ENCODE data around the gene RHOB. TPM values are rescaled to one million over a fixed set of nuclear protein-coding genes. Genes with fewer than 3 reads are reported as not detected.

Gene RHOB
- total RNA-seq, 4 donors from 2014 or later, result 242 to 1,280 (median 486) TPM

GRCh38 chr2:20472569-20472968 is 25.7 kb downstream of the RHOB start:
- Histone ChIP-seq H3K4me1 (no peaks in the 10 kb centered on the region), H3K27ac (no peak overlapping the region), H3K4me3 (no peak overlapping the region), H3K27me3 (no peaks in the 10 kb centered on the region), H3K9me3 (no peaks in the 10 kb centered on the region), H3K36me3 (no peaks in the 10 kb centered on the region)
- intact Hi-C loops (cut with DNase I; ENCODE audit: low total_unique reads), result no loop called here
- TF ChIP-seq CTCF (IDR thresholded peaks at IDR 0.05) (no peak), POLR2A (IDR thresholded peaks at IDR 0.05) (no peak)
- DNase-seq, result no peak

GRCh38 chr2:20473128-20473527 is 26.3 kb downstream of the RHOB start:
- Histone ChIP-seq H3K4me3 (no peak overlapping the region), H3K36me3 (no peaks in the 10 kb centered on the region), H3K27me3 (no peaks in the 10 kb centered on the region), H3K4me1 (no peaks in the 10 kb centered on the region), H3K9me3 (no peaks in the 10 kb centered on the region), H3K27ac (no peak overlapping the region)
- TF ChIP-seq CTCF (IDR thresholded peaks at IDR 0.05) (no peak), POLR2A (IDR thresholded peaks at IDR 0.05) (no peak)
- intact Hi-C loops (cut with DNase I; ENCODE audit: low total_unique reads), result no loop called here
- peak; percentile 13 to 14 for DNase-seq

- no peaks in the 10 kb centered on the region for H3K9me3 ChIP-seq
- H3K4me3 ChIP-seq, result no peak overlapping the region
- H3K27me3 ChIP-seq, result no peaks in the 10 kb centered on the region
- no peaks in the 10 kb centered on the region for H3K36me3 ChIP-seq
- no peaks in the 10 kb centered on the region for H3K4me1 ChIP-seq
- TF ChIP-seq POLR2A (IDR thresholded peaks at IDR 0.05) (no peak), CTCF (IDR thresholded peaks at IDR 0.05) (no peak)
- no peak overlapping the region for H3K27ac ChIP-seq
- peak; percentile 12 to 20 for DNase-seq
- intact Hi-C loops (cut with DNase I; ENCODE audit: low total_unique reads), result no loop called here
Measured at GRCh38 chr2:20474757-20475566, 28.1 kb downstream of the RHOB start.

GRCh38 chr2:20475567-20475952 is 28.7 kb downstream of the RHOB start:
- Histone ChIP-seq H3K36me3 (no peaks in the 10 kb centered on the region), H3K27ac (no peak overlapping the region), H3K4me3 (no peak overlapping the region), H3K4me1 (no peaks in the 10 kb centered on the region), H3K27me3 (no peaks in the 10 kb centered on the region), H3K9me3 (no peaks in the 10 kb centered on the region)
- TF ChIP-seq POLR2A (IDR thresholded peaks at IDR 0.05) (no peak), CTCF (IDR thresholded peaks at IDR 0.05) (no peak)
- no peak for DNase-seq
- intact Hi-C loops (cut with DNase I; ENCODE audit: low total_unique reads), result no loop called here

- Histone ChIP-seq H3K36me3 (no peaks in the 10 kb centered on the region), H3K9me3 (no peaks in the 10 kb centered on the region), H3K27me3 (no peaks in the 10 kb centered on the region), H3K4me1 (no peaks in the 10 kb centered on the region), H3K4me3 (no peak overlapping the region), H3K27ac (peak overlapping the region in 1 of 2 donors; percentile 25)
- no peak for DNase-seq
- intact Hi-C loops (cut with DNase I; ENCODE audit: low total_unique reads), result no loop called here
- TF ChIP-seq POLR2A (IDR thresholded peaks at IDR 0.05) (no peak), CTCF (IDR thresholded peaks at IDR 0.05) (no peak)
Measured at GRCh38 chr2:20476481-20476880, 29.6 kb downstream of the RHOB start.

All from uterus (tissue), 4 donors.